Stimulated activated memory B cell treated with anti-CD40 and anti-IgM and Interleukin-4, amounts not matched to agents 10 μg/mL and 1 μg/mL and 100 μg/mL, for 72 hours (primary cell): ENCODE measurements around the gene GLIS1.

Source experiments
- ATAC-seq: fragments of 150-1000 bp; cut with Tn5 transposase; 2 replicates; pipeline ENCODE4 v1.10.0; 2021
- H3K27ac Mint-ChIP-seq: one replicate; pipeline ENCODE4 v1.8.0; 2022; ENCODE audit warnings: mild to moderate bottlenecking, mixed read lengths
- H3K27me3 Mint-ChIP-seq: one replicate; pipeline ENCODE4 v1.8.0; 2022; ENCODE audit warnings: mixed read lengths
- H3K36me3 Mint-ChIP-seq: one replicate; pipeline ENCODE4 v1.8.0; 2022; ENCODE audit warnings: mixed read lengths
- H3K4me1 Mint-ChIP-seq: one replicate; pipeline ENCODE4 v1.8.0; 2022; ENCODE audit warnings: mixed read lengths
- H3K4me3 Mint-ChIP-seq: one replicate; pipeline ENCODE4 v1.8.0; 2022; ENCODE audit warnings: mild to moderate bottlenecking, moderate library complexity, mixed read lengths
- H3K9me3 Mint-ChIP-seq: one replicate; pipeline ENCODE4 v1.8.0; 2022; ENCODE audit warnings: mixed read lengths

The GLIS1 gene

DNA sequence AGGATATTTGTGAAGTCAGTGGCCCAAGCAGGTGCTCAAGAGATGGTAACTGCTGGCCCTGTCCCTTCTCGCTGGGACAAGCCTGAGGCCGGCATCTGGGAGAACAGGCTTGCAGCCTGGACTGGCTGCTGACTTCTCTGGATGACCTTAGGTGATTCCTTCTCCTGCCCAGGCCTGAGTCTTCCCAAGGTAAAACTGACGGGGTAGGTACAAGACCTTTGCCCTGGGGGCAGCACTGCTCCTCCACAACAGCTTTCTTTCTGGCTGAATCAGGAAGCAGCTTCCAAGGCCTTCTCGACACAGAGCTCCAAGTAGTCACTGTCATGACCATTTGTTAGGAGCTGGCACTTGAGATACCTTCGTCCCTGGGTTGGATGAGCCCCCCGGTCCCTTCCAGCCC, 220.2 kb downstream of the GLIS1 start:
- Mint-ChIP-seq H3K9me3 (no peaks in the 10 kb centered on the region), H3K27ac (no peak overlapping the region), H3K4me1 (no peaks in the 10 kb centered on the region), H3K4me3 (no peak overlapping the region), H3K36me3 (no peaks in the 10 kb centered on the region), H3K27me3 (peaks cover 16% of the 10 kb centered on the region)
- ATAC-seq = no peak

DNA sequence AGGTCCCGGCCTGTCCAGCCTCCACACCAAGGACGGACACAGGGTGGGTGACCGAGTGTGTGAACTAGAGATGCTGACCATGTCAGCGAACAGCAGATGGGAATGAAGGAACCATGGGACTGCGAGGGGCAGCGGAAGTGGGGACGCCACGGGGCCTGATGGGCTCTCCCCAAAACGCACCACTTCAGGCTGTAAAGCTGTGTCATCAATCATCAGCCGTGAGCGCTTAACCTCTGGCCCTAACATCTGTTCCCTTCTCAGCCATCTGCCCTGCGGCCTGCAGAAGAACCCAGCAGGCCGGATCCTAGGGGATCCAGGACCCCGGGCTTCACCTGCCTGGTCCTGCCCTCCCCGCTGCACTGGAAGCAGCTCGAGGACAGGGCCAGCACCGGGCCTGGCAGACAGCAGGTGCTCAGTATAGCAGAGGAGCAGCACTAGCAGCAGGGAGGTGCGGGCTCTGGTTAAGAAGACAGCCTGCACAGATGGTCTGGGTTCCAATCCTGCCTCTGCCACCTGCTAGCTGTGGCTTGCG, 221.1 kb downstream of the GLIS1 start:
- ATAC-seq = no peak
- no peaks in the 10 kb centered on the region for H3K36me3 Mint-ChIP-seq
- no peaks in the 10 kb centered on the region for H3K4me1 Mint-ChIP-seq
- H3K27me3 Mint-ChIP-seq = peaks cover 24% of the 10 kb centered on the region
- H3K9me3 Mint-ChIP-seq = no peaks in the 10 kb centered on the region
- no peak overlapping the region for H3K27ac Mint-ChIP-seq
- no peak overlapping the region for H3K4me3 Mint-ChIP-seq

DNA sequence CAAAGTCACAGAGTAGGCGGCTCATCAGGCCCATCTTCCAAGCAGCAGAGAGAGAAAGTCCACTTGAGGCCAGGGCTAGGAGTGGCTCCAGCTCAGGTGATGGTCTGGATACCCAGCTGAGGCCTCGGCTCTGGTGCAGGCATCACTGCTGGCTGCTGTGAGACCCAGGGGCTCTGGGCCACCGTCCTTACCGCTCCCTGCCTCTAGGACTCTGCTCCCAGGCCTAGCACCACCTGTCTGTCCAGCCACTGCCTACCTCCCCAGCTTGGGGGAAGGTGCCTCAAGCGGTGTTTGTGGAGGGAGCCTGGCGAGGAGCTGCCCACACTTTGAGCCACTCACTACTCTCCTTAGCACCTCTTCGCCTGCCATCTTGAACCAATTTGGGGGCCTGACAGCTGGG, 221.9 kb downstream of the GLIS1 start:
- Mint-ChIP-seq H3K4me3 (no peak overlapping the region), H3K4me1 (no peaks in the 10 kb centered on the region), H3K9me3 (no peaks in the 10 kb centered on the region), H3K27ac (no peak overlapping the region), H3K36me3 (no peaks in the 10 kb centered on the region), H3K27me3 (peaks cover 24% of the 10 kb centered on the region)
- no peak for ATAC-seq

DNA sequence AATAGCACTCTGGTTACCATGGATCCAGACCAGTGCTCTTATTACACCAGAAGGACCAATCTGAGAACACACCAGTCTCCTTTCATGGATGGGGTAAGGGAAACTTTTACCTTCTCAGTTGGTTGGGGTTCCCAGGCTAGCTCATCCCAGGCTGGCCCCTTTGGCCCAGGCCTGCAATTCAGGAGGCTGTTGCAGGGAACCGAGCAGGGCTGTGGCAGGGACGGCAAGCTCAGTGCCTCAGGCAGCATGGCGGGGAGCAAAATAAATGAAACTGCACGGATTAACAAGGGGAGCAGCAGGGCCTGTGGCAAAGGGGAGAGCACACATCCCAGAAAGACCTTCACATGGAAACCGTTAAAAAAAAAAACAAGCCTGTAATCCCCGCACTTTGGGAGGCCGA, 222.8 kb downstream of the GLIS1 start:
- Mint-ChIP-seq H3K36me3 (no peaks in the 10 kb centered on the region), H3K9me3 (no peaks in the 10 kb centered on the region), H3K27me3 (peaks cover 24% of the 10 kb centered on the region), H3K4me1 (no peaks in the 10 kb centered on the region), H3K4me3 (no peak overlapping the region), H3K27ac (no peak overlapping the region)
- ATAC-seq = no peak

DNA sequence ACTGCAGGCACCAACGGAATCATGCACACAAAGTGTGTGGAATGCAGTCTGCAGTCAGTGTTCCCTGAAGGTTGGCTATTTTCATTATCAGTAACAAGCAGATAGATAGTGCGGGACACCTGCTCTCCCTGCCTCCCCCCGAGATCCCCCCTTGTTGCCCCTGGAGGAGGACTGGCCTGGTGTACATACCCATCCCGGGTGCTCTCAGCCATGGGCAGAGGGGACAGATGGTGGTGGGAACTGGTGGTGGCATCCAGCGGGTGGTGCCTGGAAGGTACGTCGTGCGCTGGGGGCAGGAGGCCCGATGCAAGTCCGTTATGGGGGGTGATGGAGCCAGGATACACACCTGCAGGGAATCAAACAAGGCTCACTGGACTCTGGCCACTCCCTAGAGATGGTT, 224.5 kb downstream of the GLIS1 start:
- Mint-ChIP-seq H3K36me3 (no peaks in the 10 kb centered on the region), H3K4me1 (no peaks in the 10 kb centered on the region), H3K9me3 (no peaks in the 10 kb centered on the region), H3K27ac (no peak overlapping the region), H3K4me3 (no peak overlapping the region), H3K27me3 (peaks cover 16% of the 10 kb centered on the region)
- ATAC-seq = no peak

DNA sequence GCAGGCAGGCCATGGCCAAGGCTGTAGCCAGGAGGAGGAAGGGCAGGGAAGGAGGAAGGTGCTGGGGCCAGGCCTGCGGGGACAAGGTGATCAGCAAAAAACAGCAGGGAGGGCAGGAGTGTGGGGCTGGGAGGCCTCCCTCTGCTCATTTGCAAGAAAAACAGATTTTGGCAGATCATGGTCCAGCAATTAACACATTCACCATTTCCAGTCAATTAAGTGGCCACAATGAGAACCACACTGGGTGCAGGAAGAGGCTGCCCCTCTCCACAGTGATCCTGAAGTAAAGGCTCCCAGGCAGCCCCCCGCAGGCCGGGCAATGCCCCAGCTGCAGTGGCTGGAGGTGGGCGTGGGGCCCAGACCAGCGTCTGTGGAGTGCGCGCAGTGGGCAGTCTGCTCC, 225.1 kb downstream of the GLIS1 start:
- no peak for ATAC-seq
- Mint-ChIP-seq H3K4me3 (no peak overlapping the region), H3K27ac (no peak overlapping the region), H3K27me3 (peaks cover 16% of the 10 kb centered on the region), H3K4me1 (no peaks in the 10 kb centered on the region), H3K9me3 (no peaks in the 10 kb centered on the region), H3K36me3 (no peaks in the 10 kb centered on the region)

DNA sequence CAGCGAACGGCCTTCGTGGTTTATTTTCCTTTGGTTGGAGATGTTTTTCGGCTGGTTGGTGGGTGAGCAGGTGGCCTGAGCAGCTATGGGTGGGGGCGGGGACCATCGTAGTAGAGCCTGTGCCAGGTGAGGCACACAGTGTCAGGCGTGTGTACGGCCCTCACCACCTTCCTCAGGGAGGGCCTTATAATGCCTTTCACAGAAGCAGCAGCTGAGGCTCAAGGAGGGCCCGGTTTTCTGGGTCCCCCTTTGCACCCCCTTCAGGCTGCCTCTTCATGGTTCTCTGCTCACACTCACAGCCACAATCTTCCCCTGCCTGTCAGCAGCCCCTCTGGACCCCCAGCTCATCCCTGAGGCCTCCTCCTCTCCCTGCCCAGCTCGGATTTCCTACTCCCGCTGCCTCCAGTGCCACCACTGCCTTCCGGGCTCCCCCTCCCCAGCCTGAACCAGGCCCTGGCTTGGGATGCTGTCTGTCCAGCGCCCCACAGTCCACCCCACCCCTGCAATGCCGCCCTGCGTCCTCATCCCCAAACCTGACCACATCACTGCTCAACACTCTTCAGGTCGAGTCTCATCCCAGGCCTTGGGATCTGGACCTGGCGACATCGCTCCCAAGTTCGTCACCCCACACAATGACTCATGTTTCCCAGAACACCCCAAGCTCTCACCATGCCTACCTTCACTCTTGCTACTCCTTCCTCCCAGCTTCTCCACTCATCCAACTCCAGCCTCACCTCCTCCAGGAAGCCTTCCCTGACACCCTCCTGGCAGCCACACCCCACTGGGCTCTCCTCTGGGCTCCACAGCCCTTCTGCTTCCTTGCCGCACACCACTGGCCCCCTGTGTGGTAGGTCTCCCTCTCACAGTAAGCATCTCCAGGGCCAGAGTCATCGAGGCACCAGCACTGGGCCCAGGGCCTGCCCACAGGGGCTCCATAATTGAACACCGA, 225.9 kb downstream of the GLIS1 start:
- Mint-ChIP-seq H3K4me3 (no peak overlapping the region), H3K27me3 (peaks cover 16% of the 10 kb centered on the region), H3K9me3 (no peaks in the 10 kb centered on the region), H3K4me1 (no peaks in the 10 kb centered on the region), H3K36me3 (no peaks in the 10 kb centered on the region), H3K27ac (no peak overlapping the region)
- ATAC-seq = no peak

DNA sequence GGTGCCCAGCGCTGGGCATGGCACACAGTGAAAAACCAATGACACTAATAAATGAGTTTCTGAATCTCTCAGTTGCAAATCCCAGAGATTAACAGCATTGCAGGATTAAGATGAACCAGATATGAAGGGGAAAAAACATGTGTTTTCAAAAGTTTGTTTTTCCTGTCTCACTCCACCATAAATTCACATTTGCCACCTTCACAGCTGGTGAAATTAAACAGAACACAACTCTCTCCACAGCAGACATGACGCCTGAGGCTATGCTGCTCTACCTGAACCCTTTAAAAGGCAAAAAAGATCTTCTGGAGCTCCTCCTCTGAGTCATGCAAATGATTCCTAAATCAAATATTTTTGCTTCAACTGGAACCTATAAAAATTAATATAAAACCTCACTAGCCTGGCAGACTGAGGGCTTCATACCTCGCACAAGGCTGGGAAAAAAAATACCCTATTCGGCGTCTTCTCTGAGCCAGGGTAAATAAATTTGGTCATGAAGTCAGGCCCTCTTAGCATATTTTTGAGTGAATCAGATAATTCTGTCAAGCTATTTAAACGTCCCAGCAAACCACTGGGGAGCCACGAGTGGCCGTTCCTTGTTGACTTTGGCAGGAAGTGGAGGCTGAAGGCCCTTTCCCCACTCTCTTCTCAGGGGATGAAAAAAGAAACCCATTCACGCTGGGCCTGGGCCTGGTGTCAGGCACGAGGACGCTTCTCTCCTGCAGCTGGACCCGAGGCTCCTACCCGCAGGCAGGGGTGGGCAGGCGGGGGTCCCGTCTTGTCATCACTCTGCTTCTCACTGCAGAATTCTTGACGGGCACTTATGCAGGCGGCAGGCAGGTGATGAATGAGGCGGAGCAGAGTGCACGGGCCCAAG, 226.8 kb downstream of the GLIS1 start:
- H3K27me3 Mint-ChIP-seq = peaks cover 16% of the 10 kb centered on the region
- no peak overlapping the region for H3K27ac Mint-ChIP-seq
- no peak for ATAC-seq
- H3K36me3 Mint-ChIP-seq = no peaks in the 10 kb centered on the region
- no peaks in the 10 kb centered on the region for H3K9me3 Mint-ChIP-seq
- no peaks in the 10 kb centered on the region for H3K4me1 Mint-ChIP-seq
- no peak overlapping the region for H3K4me3 Mint-ChIP-seq

DNA sequence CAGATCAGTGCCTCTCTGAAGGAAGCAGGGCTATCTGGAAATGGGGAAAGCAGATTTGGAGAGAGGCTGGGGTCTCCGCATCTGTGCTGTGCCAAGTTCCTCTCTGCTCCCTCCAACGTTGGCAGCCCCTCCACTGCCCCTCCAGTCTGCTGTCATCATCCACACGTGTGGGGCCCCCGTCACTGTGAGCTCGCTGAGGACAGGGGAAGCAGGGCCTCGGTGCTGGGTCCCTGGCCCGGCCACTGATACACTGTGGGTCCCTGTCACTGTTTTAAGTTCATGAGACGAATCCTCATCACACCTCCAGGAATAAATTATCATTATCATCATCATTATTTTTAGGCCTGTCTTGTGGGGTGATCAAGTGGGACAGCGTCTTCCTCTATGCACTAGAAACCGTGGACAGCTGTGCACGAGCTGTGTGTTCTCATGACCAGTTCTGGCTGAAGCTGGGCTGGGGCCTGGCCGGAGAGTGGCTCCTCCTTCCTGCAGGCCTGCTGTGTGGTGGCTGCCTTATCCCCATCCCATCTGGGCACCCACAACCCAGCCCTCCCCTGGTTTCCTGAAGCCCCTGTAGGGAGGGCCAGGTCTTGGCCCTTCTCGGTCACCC, 227.5 kb downstream of the GLIS1 start:
- H3K9me3 Mint-ChIP-seq = no peaks in the 10 kb centered on the region
- H3K36me3 Mint-ChIP-seq = no peaks in the 10 kb centered on the region
- H3K27me3 Mint-ChIP-seq = peaks cover 16% of the 10 kb centered on the region
- H3K4me3 Mint-ChIP-seq = no peak overlapping the region
- H3K27ac Mint-ChIP-seq = no peak overlapping the region
- ATAC-seq = no peak
- H3K4me1 Mint-ChIP-seq = no peaks in the 10 kb centered on the region

DNA sequence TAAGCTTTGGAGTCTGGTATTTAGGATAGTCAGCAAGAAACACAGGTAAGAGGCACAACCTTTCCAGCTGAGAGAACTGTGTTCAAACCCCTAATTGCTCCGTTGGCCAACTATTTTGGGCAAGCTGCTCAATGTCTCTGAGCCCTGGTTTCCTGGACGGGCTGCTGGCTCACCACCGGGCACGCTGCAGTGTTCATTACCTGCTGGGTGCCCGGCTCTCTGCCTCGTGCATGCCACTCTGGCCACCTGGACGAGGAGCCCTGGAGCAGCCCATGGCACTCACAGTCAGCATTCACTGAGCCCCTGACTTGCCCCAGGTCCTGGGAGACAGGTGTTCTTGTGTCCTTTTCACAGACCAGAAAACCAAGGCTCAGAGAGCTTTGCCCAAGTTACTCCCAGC, 228.7 kb downstream of the GLIS1 start:
- Mint-ChIP-seq H3K27me3 (peaks cover 22% of the 10 kb centered on the region), H3K9me3 (no peaks in the 10 kb centered on the region), H3K4me1 (no peaks in the 10 kb centered on the region), H3K4me3 (no peak overlapping the region), H3K27ac (no peak overlapping the region), H3K36me3 (no peaks in the 10 kb centered on the region)
- ATAC-seq = no peak

DNA sequence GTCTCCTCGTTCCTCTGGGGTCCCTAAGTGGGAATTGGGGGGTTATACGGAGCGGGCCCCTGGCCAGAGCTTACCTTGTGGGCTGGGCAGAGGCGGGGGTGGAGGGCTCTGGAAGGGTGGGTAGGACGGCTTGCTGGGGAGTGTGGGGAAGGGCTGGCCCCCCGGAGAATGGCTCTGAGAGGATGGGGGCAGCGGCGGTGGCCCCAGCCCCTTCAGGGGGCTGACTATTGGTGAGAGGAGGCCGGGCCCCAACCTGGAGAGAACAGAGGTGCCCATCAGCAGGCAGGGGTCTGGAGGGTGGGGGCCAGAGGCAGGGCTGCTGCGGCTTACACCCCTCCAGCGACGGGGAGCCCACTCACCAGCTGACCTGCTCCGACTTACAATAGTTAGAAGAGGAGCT, 229.2 kb downstream of the GLIS1 start:
- Mint-ChIP-seq H3K4me1 (no peaks in the 10 kb centered on the region), H3K27me3 (peaks cover 24% of the 10 kb centered on the region), H3K9me3 (no peaks in the 10 kb centered on the region), H3K4me3 (no peak overlapping the region), H3K27ac (no peak overlapping the region), H3K36me3 (no peaks in the 10 kb centered on the region)
- ATAC-seq = no peak

DNA sequence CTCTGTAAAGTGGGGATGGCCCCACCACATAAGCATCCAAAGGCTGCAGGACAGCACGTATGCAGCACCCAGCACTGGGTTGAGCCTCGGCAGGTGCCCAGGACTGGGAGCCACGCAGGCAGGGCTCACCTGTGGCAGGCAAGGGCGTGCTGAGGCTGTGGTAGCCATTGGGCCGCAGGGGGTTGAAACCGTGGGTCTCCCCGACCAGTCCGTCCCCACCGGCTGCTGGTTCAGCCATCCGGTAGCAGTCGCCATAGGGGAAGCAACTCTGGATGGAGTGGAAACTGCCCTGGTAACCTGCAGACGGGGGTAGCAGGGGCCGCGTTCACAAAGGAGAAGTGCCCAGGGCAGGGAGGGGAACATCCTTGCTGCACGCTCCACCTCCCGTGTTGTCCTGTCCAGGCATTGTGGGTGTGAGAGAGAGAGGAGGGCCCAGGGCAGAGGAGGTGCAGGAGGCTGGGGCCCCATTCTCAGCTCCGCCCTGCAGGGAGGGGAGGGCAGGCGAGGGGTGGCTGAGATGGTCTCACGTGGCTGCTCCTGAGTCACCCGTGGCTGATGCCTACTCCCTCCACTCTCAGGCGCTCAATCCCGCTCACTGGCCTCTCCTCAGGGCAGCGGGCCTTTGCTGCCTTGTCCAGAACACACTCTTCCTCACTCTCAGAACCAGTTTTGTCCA, 229.8 kb downstream of the GLIS1 start:
- H3K27me3 Mint-ChIP-seq = peaks cover 22% of the 10 kb centered on the region
- H3K4me1 Mint-ChIP-seq = no peaks in the 10 kb centered on the region
- H3K9me3 Mint-ChIP-seq = no peaks in the 10 kb centered on the region
- H3K36me3 Mint-ChIP-seq = no peaks in the 10 kb centered on the region
- no peak overlapping the region for H3K4me3 Mint-ChIP-seq
- ATAC-seq = no peak
- H3K27ac Mint-ChIP-seq = no peak overlapping the region

DNA sequence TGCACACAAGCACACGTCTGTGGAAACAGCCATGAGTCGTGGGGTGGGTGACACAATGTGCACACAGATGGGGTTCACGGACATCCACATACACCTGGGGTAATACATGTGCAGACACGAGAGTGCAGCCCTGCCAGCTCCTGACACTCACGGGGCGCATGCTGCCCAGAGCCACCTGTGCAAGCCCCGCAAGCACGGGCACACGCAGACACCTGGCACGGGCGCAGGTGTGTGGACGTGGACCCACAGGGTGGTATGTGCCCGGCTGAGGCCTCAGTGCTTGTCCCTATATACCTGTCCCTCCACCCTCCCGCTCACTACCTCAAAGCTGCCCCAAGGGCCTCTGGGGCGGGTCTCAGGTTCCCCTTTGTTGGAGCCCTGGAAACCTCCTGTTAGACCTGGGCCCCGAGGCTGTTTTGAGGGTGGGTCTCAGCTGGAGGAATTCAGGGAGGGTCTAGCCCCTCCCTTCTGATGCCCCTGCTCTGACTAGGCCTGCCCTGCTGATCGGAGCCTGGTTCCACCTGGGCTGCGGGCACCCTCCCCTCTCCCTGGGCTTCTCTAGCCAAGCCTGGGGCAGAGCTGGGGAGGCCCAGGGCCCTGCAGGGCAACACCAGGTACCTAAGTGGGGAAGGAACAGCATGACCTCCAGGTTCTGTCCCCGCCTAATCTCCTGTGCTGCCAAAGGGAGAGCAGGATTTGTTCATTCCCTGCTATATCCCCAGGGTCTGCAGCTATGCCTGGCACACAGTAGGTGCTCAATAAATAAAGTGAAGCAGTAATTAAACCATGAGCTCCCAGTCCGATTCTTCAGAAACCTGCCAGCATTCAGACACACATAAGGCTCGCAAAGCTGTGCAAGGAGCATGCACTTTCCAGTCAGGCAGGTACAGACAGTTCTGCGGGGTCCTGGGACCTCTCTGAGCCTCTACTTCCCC, 230.6 kb downstream of the GLIS1 start:
- no peak for ATAC-seq
- H3K27me3 Mint-ChIP-seq = peaks cover 22% of the 10 kb centered on the region
- no peak overlapping the region for H3K4me3 Mint-ChIP-seq
- H3K9me3 Mint-ChIP-seq = no peaks in the 10 kb centered on the region
- H3K36me3 Mint-ChIP-seq = no peaks in the 10 kb centered on the region
- H3K27ac Mint-ChIP-seq = no peak overlapping the region
- H3K4me1 Mint-ChIP-seq = no peaks in the 10 kb centered on the region
